Measurements from ENCODE around the gene AURKB. TPM values are rescaled to one million over a fixed set of nuclear protein-coding genes. Genes with fewer than 3 reads are reported as not detected.
A peak's percentile ranks its signal among the peaks of the same experiment; 100 is the strongest.

The AURKB gene
- total and polyA plus RNA-seq, 2 of the 13 experiments (the other 11 are each of a cell fraction or from before 2014, with no cell fraction given), result 29.5 to 75.3 TPM

- TF ChIP-seq AKAP8 (CRISPR knock-in tag; IDR thresholded peaks at IDR 0.05) (no peak), RBM22 (optimal IDR thresholded peaks at IDR 0.05; ENCODE audit: low read length) (peak; percentile 82), ZNF20 (CRISPR knock-in tag; IDR thresholded peaks at IDR 0.05) (no peak), POLR2A (IDR thresholded peaks at IDR 0.05; ENCODE audit: insufficient read depth in 1 of 2, low read depth in 2 of 2, low read length in 2 of 2) (peak in 1 of 2 experiments; percentile 42; a peak in 2 of 4 replicates)
Measured at GRCh38 chr17:8204761-8205555, 5.4 kb downstream of the AURKB start (continued).

- FAIRE-seq (peak; percentile 98), DNase-seq (ENCODE audit: low spot score) (peak; percentile 93), ATAC-seq (peak; percentile 46)
- BruUV-seq (replicated peaks), result no TSS peak
- H3K9ac ChIP-seq (ENCODE audit: insufficient read depth, low read depth, low read length), result peak overlapping the region; percentile 70
- H3K79me2 ChIP-seq (ENCODE audit: insufficient read depth, low read length), result peaks cover 8% of the 10 kb centered on the region
- peaks cover 1% of the 10 kb centered on the region for H4K20me1 ChIP-seq (ENCODE audit: insufficient read depth, low read length)
- CTCF ChIA-PET (ENCODE audit: low intra/inter-chr PET ratio, low total read pairs), result no interaction called here
- H3K9me3 ChIP-seq (ENCODE audit: low read length), result no peaks in the 10 kb centered on the region
- H3K36me3 ChIP-seq (replicated peaks in 1 of 2; ENCODE audit: control insufficient read depth in 1 of 2, insufficient read depth in 2 of 2, low read length in 2 of 2), result no peaks in the 10 kb centered on the region
- peaks cover 59% of the 10 kb centered on the region for H3K4me1 ChIP-seq (ENCODE audit: insufficient read depth, low read length)
- intact Hi-C loops (cut with micrococcal nuclease; ENCODE audit: unreplicated experiment), result no loop called here
- 1% methylated on average over 11 of the region's 12 CpGs for WGBS (ENCODE audit: low lambda C conversion rate)
- in situ Hi-C loops (cut with HindIII; ENCODE audit: extremely low pct_ligation_motif_present, low pct_unique_long_range_greater_than_20kb), result no loop called here
- peak overlapping the region; percentile 66 for H3K27ac ChIP-seq (ENCODE audit: extremely low read length, insufficient read depth, low read length)
- no peaks in the 10 kb centered on the region; a peak in 1 of 5 replicates for H3K27me3 ChIP-seq (ENCODE audit: control insufficient read depth in 1 of 2, insufficient read depth in 2 of 2, low read length in 2 of 2)
- H2AFZ ChIP-seq (ENCODE audit: low read length), result peak overlapping the region; percentile 62
- peak overlapping the region; percentile 93 for H3K4me2 ChIP-seq (ENCODE audit: low read depth, low read length)
- POLR2A ChIA-PET, result interaction anchor here (0.7 to 9.9 kb wide), 15 partner anchors 9 to 354 kb away, joined by 3 to 160 read pairs (median 5); partner anchors contain the start of genes AURKB, CTC1, SLC25A35 and TMEM107
- H3K4me3 ChIP-seq (replicated peaks in 1 of 3; ENCODE audit: insufficient read depth in 1 of 3, low read depth in 2 of 3, low read length in 3 of 3), result peak overlapping the region; percentile 27 to 65 (median 45)
- peak; percentile 79 for TF ChIP-seq NFYB (CRISPR knock-in tag; IDR thresholded peaks at IDR 0.05)
- no peak for TF ChIP-seq LBX2 (CRISPR knock-in tag; IDR thresholded peaks at IDR 0.05; ENCODE audit: borderline replicate concordance)
- no peak for TF ChIP-seq PITX1 (CRISPR knock-in tag; IDR thresholded peaks at IDR 0.05)
- TF ChIP-seq ZC3H13 (CRISPR knock-in tag; IDR thresholded peaks at IDR 0.05), result no peak
- no peak for TF ChIP-seq MLLT10 (CRISPR knock-in tag; IDR thresholded peaks at IDR 0.05)
- peak; percentile 41; the same call in 1 of the 2 replicates for TF ChIP-seq KAT8 (CRISPR knock-in tag; IDR thresholded peaks at IDR 0.05)
- no peak for TF ChIP-seq ZBED4 (CRISPR knock-in tag; IDR thresholded peaks at IDR 0.05; ENCODE audit: borderline replicate concordance)
- no peak for TF ChIP-seq TRIM22 (IDR thresholded peaks at IDR 0.05)
- no peak for TF ChIP-seq ZSCAN9 (CRISPR knock-in tag; IDR thresholded peaks at IDR 0.05; ENCODE audit: borderline replicate concordance)
- TF ChIP-seq TBL1XR1 (IDR thresholded peaks at IDR 0.05; ENCODE audit: borderline replicate concordance, low read length, partially characterized antibody), result peak; percentile 27
- peak; percentile 13; the same call in 1 of the 2 replicates for TF ChIP-seq ZNF230 (CRISPR knock-in tag; IDR thresholded peaks at IDR 0.05)
- no peak for TF ChIP-seq U2AF1 (optimal IDR thresholded peaks at IDR 0.05; ENCODE audit: low read depth, low read length)
- TF ChIP-seq RARA (CRISPR knock-in tag; IDR thresholded peaks at IDR 0.05), result 0 out of 2 replicates have a peak, but pooled peaks have one; percentile 35
Measured at GRCh38 chr17:8192070-8192815, 18.1 kb downstream of the AURKB start.

Data from HepG2 (cell line).